HG03520 (cell line): ENCODE measurements around the gene DPEP3.
A peak's percentile ranks its signal among the peaks of the same experiment; 100 is the strongest.
"Not testable (repeated sequence)": the region's sequence is repeated elsewhere in the genome, so short reads cannot be mapped to it uniquely, and the experiment has no call there.

Source experiments
- ATAC-seq: cut with Tn5 transposase; IDR thresholded peaks from one replicate; pipeline ENCODE4 v1.9.1; 2021; ENCODE audit warnings: mild to moderate bottlenecking, moderate library complexity; ENCODE audit not compliant: unreplicated experiment

DPEP3 gene

GRCh38 chr16:67979955-67980678 is at the start of gene DPEP3:
DPEP3 (minus strand) TSS chr16:67980499; CDS start chr16:67980380, 119 bp downstream.
- ATAC-seq: no peak

DNA sequence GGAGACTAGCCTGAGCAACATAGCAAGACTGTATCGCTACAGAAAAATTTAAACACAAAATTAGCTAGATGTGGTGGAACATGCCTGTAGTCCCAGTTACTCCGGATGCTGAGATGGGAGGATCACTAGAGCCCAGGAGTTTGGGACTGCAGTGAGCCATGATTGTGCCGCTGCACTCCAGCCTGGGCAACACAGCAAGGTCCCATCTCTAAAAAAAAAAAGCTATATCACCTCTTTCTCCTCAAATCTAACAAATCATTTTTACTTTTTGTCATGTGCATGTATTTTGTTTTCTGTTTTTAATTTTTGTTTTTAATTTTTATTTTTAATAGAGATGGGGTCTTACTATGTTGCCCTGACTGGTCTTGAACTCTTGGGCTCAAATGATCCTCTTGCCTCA is 48.7 kb upstream of the DPEP3 start:
- no peak for ATAC-seq

- ATAC-seq: peak; percentile 70
Measured at GRCh38 chr16:68022728-68023537, 42.6 kb upstream of the DPEP3 start, which contains the start of the genes DDX28 and DUS2. DDX28 (minus strand) TSS chr16:68023232; CDS start chr16:68023202, 30 bp downstream. DUS2 (plus strand) TSS chr16:68023284; CDS start chr16:68038024, 14,740 bp downstream.

DNA sequence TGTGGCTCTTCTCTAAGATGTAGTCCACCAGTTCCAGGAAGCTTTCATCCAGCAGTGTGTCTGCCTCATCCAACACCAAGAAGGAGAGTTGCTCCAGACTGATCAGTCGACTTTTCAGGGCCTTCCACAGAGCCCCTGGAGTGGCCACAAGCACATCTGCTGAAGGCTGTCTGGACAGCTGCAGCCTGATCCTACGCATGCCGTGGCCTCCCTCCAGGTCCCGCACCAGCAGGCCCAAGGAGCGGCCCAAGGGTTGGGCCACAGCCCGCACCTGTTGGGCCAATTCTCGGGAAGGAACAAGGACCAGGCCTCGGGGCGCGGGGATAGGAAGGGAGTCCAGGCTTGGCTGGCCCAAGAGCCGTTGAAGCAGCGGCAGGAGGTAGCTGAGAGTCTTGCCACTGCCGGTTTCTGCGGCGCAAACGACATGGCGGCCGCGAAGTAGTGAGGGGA is 42.0 kb upstream of the DPEP3 start:
- ATAC-seq: peak; percentile 16

GRCh38 chr16:68021490-68021889 is 41.2 kb upstream of the DPEP3 start:
- ATAC-seq: no peak

- ATAC-seq: no peak
Measured at GRCh38 chr16:68019167-68019680, 38.9 kb upstream of the DPEP3 start.

DNA sequence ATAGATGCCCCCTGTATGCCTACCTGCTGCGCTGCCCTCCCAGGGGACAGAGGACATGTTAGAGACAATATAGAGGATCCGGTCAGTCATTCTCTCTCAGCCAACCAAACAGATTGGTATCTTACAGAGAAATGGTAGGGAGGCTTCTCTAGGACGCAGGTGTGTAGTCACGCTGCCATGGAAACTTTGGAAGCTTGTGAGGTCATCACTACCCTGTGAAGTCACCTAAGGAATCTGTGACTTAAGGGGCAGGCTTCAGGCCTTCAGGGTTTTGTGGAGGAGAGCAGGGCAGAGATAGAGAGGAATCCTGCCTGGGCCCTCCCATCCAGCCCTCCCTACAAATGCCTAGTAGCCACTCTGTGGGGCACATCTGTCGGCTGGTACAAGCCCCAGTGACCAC is 35.4 kb upstream of the DPEP3 start, which contains the start of gene DPEP2NB:
DPEP2NB (minus strand) TSS at position 231 of the 400 bp plus-strand sequence; CDS start at position 90, 141 bp downstream.
- no peak for ATAC-seq

DNA sequence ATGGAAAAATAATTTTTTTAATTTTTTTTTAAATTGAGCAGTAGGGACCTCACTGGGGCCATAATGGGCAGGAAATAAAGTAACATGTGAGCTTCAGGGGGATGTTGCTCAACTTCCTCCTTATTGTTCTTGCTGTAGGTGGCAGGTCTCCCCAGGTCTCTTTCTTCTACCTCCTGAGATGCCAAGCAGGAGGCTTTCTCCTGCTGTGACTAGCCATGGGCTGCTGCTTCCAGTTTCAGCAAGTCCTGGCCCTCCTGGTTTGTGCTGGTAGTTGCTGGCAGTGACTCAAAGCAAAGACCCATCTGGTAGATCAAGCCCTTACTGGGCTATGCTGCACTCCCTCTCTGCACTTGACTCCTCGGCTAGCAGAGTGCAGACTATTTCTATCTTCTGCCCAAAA is 33.1 kb upstream of the DPEP3 start:
- no peak for ATAC-seq

DNA sequence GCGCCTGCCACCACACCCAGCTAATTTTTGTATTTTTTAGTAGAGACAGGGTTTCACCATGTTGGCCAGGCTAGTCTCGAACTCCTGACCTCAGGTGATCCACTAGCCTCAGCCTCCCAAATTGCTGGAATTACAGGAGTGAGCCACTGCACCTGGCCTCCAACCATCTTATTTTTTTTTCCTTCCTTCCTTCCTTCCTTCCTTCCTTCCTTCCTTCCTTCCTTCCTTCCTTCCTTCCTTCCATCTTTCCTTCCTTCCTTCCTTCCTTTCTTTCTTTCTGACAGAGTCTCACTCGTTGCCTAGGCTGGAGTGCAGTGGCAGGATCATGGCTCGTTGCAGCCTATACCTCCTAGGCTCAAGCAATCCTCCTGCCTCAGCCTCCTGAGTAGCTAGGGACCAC is 29.6 kb upstream of the DPEP3 start:
- ATAC-seq: not testable (repeated sequence)

GRCh38 chr16:68009157-68009735 is 28.9 kb upstream of the DPEP3 start:
- no peak for ATAC-seq

DNA sequence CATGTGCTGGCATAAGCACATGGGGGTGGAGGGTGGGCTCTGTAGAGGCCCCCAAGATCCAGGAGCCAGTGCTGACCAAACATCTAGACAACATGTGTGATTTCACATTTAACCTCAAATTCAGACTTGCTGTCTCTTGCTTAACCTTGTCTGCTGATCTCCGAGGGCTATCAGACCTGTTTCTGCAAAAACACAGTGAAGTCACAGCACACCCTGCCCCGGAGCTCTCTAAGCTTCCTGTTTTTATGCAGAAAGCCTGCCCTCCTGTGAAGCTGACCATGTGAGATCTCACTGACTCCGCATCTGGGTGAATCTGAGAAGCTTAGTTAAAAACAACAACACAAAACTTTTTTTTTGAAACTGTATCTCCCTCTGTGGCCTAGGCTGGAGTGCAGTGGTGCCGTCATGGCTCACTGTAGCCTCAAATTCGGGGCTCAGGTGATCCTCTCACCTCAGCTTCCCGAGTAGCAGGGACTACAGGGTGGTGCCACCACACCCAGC is 25.5 kb upstream of the DPEP3 start:
- no peak for ATAC-seq

GRCh38 chr16:68005211-68005610 is 24.9 kb upstream of the DPEP3 start:
- ATAC-seq: no peak

DNA sequence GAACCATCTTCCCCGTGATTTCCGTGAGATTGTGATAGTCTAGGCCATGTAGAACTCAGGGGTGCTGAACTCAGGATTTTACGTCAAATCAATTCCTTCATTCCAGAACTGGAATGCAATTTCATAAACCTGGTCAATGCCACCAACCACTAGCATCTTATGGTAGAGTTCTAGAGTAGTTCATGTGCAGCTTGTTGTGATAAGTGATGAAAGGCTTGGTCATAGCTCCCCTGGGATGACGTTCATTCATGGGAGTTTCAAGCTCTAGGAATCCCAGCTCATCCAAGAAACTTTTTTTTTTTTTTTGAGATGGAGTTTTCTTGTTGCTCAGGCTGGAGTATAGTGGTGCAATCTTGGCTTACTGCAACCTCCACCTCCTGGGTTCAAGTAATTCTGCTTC is 22.7 kb upstream of the DPEP3 start:
- no peak for ATAC-seq

DNA sequence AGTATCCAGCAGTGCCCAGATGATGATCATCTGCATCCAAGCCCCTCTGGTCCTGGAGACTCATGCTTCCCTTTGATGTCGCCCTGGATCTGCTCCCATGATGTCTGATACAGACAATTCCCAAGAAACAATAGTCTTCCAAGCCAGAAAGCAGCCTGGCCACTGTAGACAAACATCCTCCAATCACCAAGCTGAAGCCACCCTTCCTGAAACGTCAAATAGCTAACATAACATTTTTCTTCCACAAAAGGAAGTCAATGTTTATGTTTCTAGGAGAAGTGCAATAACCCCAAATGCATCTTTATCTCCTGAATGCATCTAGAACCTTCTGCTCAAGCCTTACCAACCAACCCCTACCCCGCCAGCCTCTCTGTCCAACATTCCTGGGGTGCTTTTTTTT is 20.2 kb upstream of the DPEP3 start:
- no peak for ATAC-seq

DNA sequence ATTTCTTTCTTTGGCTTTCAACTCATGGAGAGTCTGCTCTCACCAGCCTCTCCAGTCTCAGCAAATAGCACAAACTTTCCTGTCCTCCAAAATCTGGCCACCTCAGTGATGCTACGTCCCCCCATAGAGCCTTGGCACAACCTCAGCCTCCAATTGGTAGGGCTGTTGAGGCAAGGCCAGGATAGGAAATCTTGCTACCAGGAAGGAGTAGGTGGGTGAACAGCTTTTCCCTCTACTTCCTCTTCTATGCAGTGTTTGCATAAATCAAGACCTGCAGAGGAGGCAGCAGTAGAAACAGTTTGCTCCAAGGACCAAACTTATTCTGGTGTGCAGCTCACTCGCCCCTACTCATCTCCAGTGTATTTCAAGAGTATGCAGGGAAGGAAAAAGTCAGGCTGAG is 19.7 kb upstream of the DPEP3 start:
- ATAC-seq: no peak

GRCh38 chr16:67998779-67999688 is 18.7 kb upstream of the DPEP3 start, which contains the start of gene DPEP2:
DPEP2 (minus strand) TSS chr16:67999484; CDS start chr16:67993212, 6,272 bp downstream.
- ATAC-seq: not testable (repeated sequence)

DNA sequence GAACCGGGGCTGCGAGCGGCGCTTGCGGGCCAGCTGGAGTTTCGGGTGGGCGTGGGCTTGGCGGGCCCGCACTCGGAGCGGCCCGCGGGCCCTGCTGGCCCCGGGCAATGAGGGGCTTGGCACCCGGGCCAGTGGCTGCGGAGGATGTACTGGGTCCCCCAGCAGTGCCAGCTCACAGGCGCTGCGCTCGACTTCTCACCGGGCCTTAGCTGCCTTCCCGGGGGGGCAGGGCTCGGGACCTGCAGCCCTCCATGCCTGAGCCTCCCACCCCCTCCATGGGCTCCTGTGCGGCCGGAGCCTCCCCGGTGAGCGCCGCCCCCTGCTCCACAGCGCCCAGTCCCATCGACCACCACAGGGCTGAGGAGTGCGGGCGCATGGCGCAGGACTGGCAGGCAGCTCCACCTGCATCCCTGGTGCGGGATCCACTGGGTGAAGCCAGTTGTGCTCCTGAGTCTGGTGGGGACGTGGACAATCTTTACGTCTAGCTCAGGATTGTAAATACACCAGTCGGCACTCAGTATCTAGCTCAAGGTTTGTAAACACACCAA is 18.0 kb upstream of the DPEP3 start:
- not testable (repeated sequence) for ATAC-seq

DNA sequence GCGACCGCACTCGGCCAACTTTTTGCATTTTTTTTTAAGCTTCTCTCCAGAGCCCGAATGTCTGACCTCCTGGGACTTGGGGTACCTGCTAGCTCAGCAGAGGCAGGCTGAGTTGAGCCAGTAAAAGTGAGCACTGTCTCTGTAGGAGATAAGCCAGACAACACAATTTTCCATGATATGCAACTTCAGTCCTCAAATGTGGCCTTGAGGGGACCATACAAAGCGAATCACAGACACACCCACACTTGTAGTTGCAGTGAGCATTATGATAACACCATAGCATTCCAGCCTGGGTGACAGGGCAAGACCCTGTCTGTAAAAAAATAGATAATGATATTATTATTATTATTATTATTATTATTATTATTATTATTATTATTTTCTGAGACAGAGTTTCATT is 16.4 kb upstream of the DPEP3 start:
- no peak for ATAC-seq

DNA sequence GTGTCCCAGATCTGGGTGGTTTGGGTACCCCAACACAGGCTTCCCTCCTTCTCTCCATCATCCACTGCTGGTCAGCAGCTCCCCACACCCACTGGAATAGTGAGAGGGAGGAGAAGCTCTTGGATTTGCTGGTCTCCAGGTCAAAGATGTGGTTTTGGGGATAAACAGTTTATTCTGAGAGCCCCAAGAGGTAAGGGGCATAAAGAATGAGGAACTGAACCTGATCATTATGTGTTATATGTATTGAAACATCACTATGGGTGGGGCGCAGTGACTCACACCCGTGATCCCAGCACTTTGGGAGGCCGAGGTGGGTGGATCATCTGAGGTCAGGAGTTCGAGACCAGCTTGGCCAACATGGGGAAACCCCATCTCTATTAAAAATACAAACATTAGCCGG is 15.1 kb upstream of the DPEP3 start:
- ATAC-seq: no peak

DNA sequence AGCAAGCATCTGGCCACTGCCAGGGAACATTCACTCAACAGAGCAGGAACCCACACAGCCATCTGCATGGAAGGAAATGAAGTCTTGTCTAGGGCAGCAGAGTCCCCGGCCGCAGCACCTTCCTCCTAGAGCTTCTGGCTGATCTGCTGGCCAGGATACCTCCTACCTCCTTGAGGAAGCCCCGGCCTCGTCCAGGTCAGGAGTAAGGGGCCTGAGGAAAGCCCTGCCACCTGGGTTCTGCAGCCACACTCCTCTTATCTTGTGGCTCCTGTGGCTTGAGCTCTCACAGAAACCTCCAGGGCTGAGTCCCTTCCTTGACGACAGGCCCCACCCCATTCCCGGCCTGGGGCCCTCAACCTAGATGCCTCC is 13.7 kb upstream of the DPEP3 start:
- ATAC-seq: not testable (repeated sequence)
